Adrenal gland (tissue), 12 donors: Measurements from ENCODE around the gene KLHL29. TPM values are rescaled to one million over a fixed set of nuclear protein-coding genes. Genes with fewer than 3 reads are reported as not detected.

ENCODE experiments used
- DNase-seq, 7 donors: peaks; one replicate each; pipeline ENCODE4 v3.0.0-alpha.2; 2019 to 2020
- H3K27ac ChIP-seq, 5 donors: fragments of 200-600 bp; sonication (generic) in 4 of 5; 1 replicate in 3 of 5; 2 replicates in 2 of 5; pipeline versions ENCODE4 v1.5.1 to v1.8.0; 2016 to 2020; ENCODE audit warnings: mild to moderate bottlenecking in 1 of 5
- H3K27me3 ChIP-seq: fragments of 200-600 bp; 2 replicates; pipeline ENCODE4 v1.8.0; 2021
- H3K36me3 ChIP-seq, 2 donors: fragments of 200-600 bp; replicated peaks in 1 of 2; 1 replicate in 1 of 2; 2 replicates in 1 of 2; pipeline versions ENCODE4 v1.5.1 to v1.8.0; 2018 to 2022
- H3K4me1 ChIP-seq, 2 donors: fragments of 200-600 bp; replicated peaks in 1 of 2; 1 replicate in 1 of 2; 2 replicates in 1 of 2; pipeline versions ENCODE4 v1.5.1 to v1.8.0; 2018 to 2021
- H3K4me3 ChIP-seq, 4 donors: fragments of 200-600 bp; sonication (generic) in 3 of 4; one replicate each; pipeline ENCODE4 v1.5.1; 2016 to 2018
- H3K9me3 ChIP-seq, 3 donors: fragments of 200-600 bp; sonication (generic) in 1 of 3; replicated peaks in 1 of 3; 1 replicate in 2 of 3; 2 replicates in 1 of 3; pipeline versions ENCODE4 v1.5.1 to v1.8.0; 2016 to 2021
- CTCF ChIP-seq, 6 experiments: fragments of 450-650 bp in 4 of 6; fragments of 200-600 bp in 2 of 6; sonication (generic) in 1 of 6; IDR thresholded peaks; 1 replicate in 5 of 6; 2 replicates in 1 of 6; pipeline versions ENCODE4 v1.5.1 to v1.8.0; 2016 to 2021; ENCODE audit warnings: antibody characterized with exemption in 6 of 6, mild to moderate bottlenecking in 2 of 6, moderate library complexity in 1 of 6
- POLR2A ChIP-seq, 2 donors: fragments of 450-650 bp; IDR thresholded peaks; one replicate each; pipeline ENCODE4 v1.6.1; 2017; ENCODE audit warnings: antibody characterized with exemption in 2 of 2, mild to moderate bottlenecking in 2 of 2, moderate library complexity in 1 of 2
- WGBS, 4 donors: extraction: QIAGEN DNeasy Blood & Tissue Kit in 2 of 4; methylation state at CpG; one replicate each; pipeline versions ENCODE4 v1.1.5 to v1.1.7; 2013 to 2017; 5-methylcytosine and 5-hydroxymethylcytosine counted together
- intact Hi-C, 2 donors: fragments of 100-400 bp; cut with DNase I; formaldehyde crosslinking; loops; one replicate each; pipeline versions ENCODE4 v1.14.1 to v1.15.0; 2022 to 2023
- polyA plus RNA-seq, 3 donors: library from polyadenylated mRNA; stranded (reverse); fragments of 200-250 nt in 2 of 3; fragments of 350-450 nt in 1 of 3; fragmentation: Illumina TruSeq in 1 of 3; extraction: RNeasy Lipid Tissue Mini Kit (QIAGEN cat#74804) in 1 of 3; gene quantifications; one replicate each; pipeline ENCODE4 v1.2.3, GENCODE V29; 2013 to 2014
- total RNA-seq, 9 donors: library from RNA; depleted of rRNA in 4 of 9; stranded (reverse); fragments of >200 nt in 4 of 9; fragments of 120-200 nt in 1 of 9; fragmentation: NEBNext Ultra II Directional in 1 of 9; extraction: Animal tissue kit (Norgen Biotek cat#: 25700) in 1 of 9; gene quantifications; one replicate each; pipeline versions ENCODE4 v1.1.0 to v1.2.4, GENCODE V29; 2013 to 2023
- donor health status: healthy with polysubstance abuse.
- donor health status: Bipolar disorder and iron deficiency.
- donor health status: DM: yes; HTN: yes; CAD: no.
- donor health status: DM: no; HTN: no; CAD: no.
- donor health status: DM: no; HTN: no; CAD: no.
- donor health status: DM: yes; HTN: yes; CAD: no.

KLHL29 gene
- total and polyA plus RNA-seq, 12 donors: 1.9 to 24.5 (median 15.7) TPM

GRCh38 chr2:23492921-23493320 lies 107.9 kb downstream of the KLHL29 start:
- DNase-seq: peak; percentile 52 to 87 (median 66)
- intact Hi-C loops: no loop called here
- no peaks in the 10 kb centered on the region for H3K9me3 ChIP-seq
- H3K27ac ChIP-seq: peak overlapping the region in 3 of 5 donors; percentile 27 to 63 (median 62)
- peaks cover 18 to 47% of the 10 kb centered on the region in 2 donors for H3K4me1 ChIP-seq
- no peaks in the 10 kb centered on the region for H3K36me3 ChIP-seq
- no peak overlapping the region for H3K4me3 ChIP-seq
- 29 to 56% (median 43%) methylated on average over 7 of the region's 7 CpGs for WGBS, 4 donors
- H3K27me3 ChIP-seq: no peaks in the 10 kb centered on the region
- TF ChIP-seq POLR2A (IDR thresholded peaks at IDR 0.05) (no peak), CTCF (IDR thresholded peaks at IDR 0.05) (no peak)

- Histone ChIP-seq H3K27ac (no peak overlapping the region), H3K27me3 (no peaks in the 10 kb centered on the region), H3K9me3 (no peaks in the 10 kb centered on the region), H3K36me3 (no peaks in the 10 kb centered on the region), H3K4me1 (peaks cover 24 to 54% of the 10 kb centered on the region in 2 donors), H3K4me3 (no peak overlapping the region)
- DNase-seq: no peak
- TF ChIP-seq CTCF (IDR thresholded peaks at IDR 0.05) (no peak), POLR2A (IDR thresholded peaks at IDR 0.05) (no peak)
- intact Hi-C loops: no loop called here
- 81 to 89% (median 88%) methylated on average over 4 of the region's 4 CpGs for WGBS, 4 donors
These were observed 108.9 kb downstream of the KLHL29 start for GRCh38 chr2:23493846-23494245.

GRCh38 chr2:23494286-23494685 lies 109.3 kb downstream of the KLHL29 start:
- H3K4me1 ChIP-seq: peaks cover 24 to 54% of the 10 kb centered on the region in 2 donors
- H3K27ac ChIP-seq: no peak overlapping the region
- TF ChIP-seq CTCF (IDR thresholded peaks at IDR 0.05) (no peak), POLR2A (IDR thresholded peaks at IDR 0.05) (no peak)
- DNase-seq: no peak
- no peak overlapping the region for H3K4me3 ChIP-seq
- H3K27me3 ChIP-seq: no peaks in the 10 kb centered on the region
- WGBS, 4 donors: 64 to 73% (median 70%) methylated on average over 6 to 8 of the region's 8 CpGs
- H3K36me3 ChIP-seq: no peaks in the 10 kb centered on the region
- H3K9me3 ChIP-seq: no peaks in the 10 kb centered on the region
- intact Hi-C loops: no loop called here

GRCh38 chr2:23495661-23496114 lies 110.7 kb downstream of the KLHL29 start:
- no peaks in the 10 kb centered on the region for H3K27me3 ChIP-seq
- 81 to 88% (median 86%) methylated on average over 15 to 19 of the region's 19 CpGs for WGBS, 4 donors
- H3K9me3 ChIP-seq: no peaks in the 10 kb centered on the region
- H3K4me3 ChIP-seq: no peak overlapping the region
- no peak overlapping the region for H3K27ac ChIP-seq
- intact Hi-C loops: no loop called here
- H3K36me3 ChIP-seq: no peaks in the 10 kb centered on the region
- no peak for TF ChIP-seq CTCF (IDR thresholded peaks at IDR 0.05)
- H3K4me1 ChIP-seq: peaks cover 18 to 52% of the 10 kb centered on the region in 2 donors
- no peak for DNase-seq
